Esophagus squamous epithelium (tissue), 4 donors: Measurements from ENCODE around the gene LRRC2.

Experiments used
- CTCF ChIP-seq, 6 experiments: fragments of 450-650 bp in 4 of 6; fragments of 200-600 bp in 2 of 6; sonication (generic) in 2 of 6; IDR thresholded peaks; one replicate each; pipeline ENCODE4 v1.5.1; 2016 to 2019; ENCODE audit warnings: antibody characterized with exemption in 6 of 6, mild to moderate bottlenecking in 4 of 6, moderate library complexity in 4 of 6
- POLR2A ChIP-seq, 4 donors: fragments of 450-650 bp; IDR thresholded peaks; one replicate each; pipeline ENCODE4 v1.6.1; 2017; ENCODE audit warnings: antibody characterized with exemption in 4 of 4, mild to moderate bottlenecking in 4 of 4, moderate library complexity in 3 of 4

GRCh38 chr3:46561951-46562350 lies 4.2 kb downstream of the LRRC2 start:
- TF ChIP-seq CTCF (IDR thresholded peaks at IDR 0.05) (no peak), POLR2A (IDR thresholded peaks at IDR 0.05) (no peak)
